ENCODE data around the gene ARIH1. TPM values are rescaled to one million over a fixed set of nuclear protein-coding genes. Genes with fewer than 3 reads are reported as not detected.

Gene ARIH1
- total and polyA plus RNA-seq, 4 experiments from 2014 or later, result 10.5 to 210 (median 120) TPM

DNA sequence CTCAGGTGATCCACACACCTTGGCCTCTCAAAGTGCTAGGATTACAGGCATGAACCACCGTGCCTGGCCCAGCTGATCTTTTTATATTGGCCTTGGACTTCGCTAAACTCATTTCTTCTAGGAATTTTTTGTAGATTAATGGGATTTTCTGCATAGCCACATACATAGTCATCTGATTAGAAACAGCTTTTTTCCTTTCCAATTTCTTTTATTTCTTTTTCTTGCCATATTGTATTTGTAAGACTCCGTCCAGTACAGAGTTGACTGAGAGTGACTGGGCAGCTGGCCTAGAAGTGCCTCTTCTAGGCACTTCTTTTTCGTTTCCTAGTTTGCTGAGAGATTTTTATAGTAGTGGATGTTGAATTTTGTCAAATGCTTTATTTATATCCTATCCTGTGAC, 37.4 kb downstream of the ARIH1 start:
- ChIA-PET CTCF (ENCODE audit: partially characterized antibody) (no interaction called here), POLR2A (ENCODE audit: partially characterized antibody) (no interaction called here)
- Mint-ChIP-seq H3K4me1 (peaks cover 38 to 80% (median 50%) of the 10 kb centered on the region in 4 donors), H3K36me3 (peaks cover 2 to 8% of the 10 kb centered on the region in 2 donors), H3K4me3 (no peak overlapping the region), H3K27me3 (no peaks in the 10 kb centered on the region), H3K9me3 (no peaks in the 10 kb centered on the region), H3K27ac (no peak overlapping the region)
- Histone ChIP-seq H3K36me3 (ENCODE audit: insufficient read depth, low read length) (no peaks in the 10 kb centered on the region), H3K27me3 (ENCODE audit: insufficient read depth, low read length) (no peaks in the 10 kb centered on the region), H3K4me3 (ENCODE audit: low read length in 2 of 2) (no peak overlapping the region), H3K9me3 (ENCODE audit: control insufficient read depth in 1 of 2, low read length in 2 of 2) (no peaks in the 10 kb centered on the region), H3K27ac (ENCODE audit: low read depth, low read length) (no peak overlapping the region), H3K4me1 (ENCODE audit: insufficient read depth, low read length) (peaks cover 32% of the 10 kb centered on the region)
- DNase-seq, result no peak
- intact Hi-C loops (cut with micrococcal nuclease), result no loop called here

- peak overlapping the region in 3 of 7 donors; percentile 5 to 48 (median 19) for H3K27ac Mint-ChIP-seq
- DNase-seq, result no peak
- intact Hi-C loops (cut with micrococcal nuclease), result no loop called here
- peaks cover 5 to 11% of the 10 kb centered on the region in 2 donors for H3K36me3 Mint-ChIP-seq
- H3K27me3 ChIP-seq (ENCODE audit: insufficient read depth, low read length), result no peaks in the 10 kb centered on the region
- H3K4me1 ChIP-seq (ENCODE audit: insufficient read depth, low read length), result peaks cover 28% of the 10 kb centered on the region
- no peaks in the 10 kb centered on the region for H3K9me3 ChIP-seq (ENCODE audit: control insufficient read depth in 1 of 2, low read length in 2 of 2)
- H3K4me3 Mint-ChIP-seq, result peak overlapping the region in 2 of 8 donors; percentile 0 to 45
- H3K36me3 ChIP-seq (ENCODE audit: insufficient read depth, low read length), result no peaks in the 10 kb centered on the region
- no peak overlapping the region for H3K27ac ChIP-seq (ENCODE audit: low read depth, low read length)
- no peaks in the 10 kb centered on the region for H3K27me3 Mint-ChIP-seq
- no peaks in the 10 kb centered on the region for H3K9me3 Mint-ChIP-seq
- POLR2A ChIA-PET (ENCODE audit: partially characterized antibody), result no interaction called here
- CTCF ChIA-PET (ENCODE audit: partially characterized antibody), result no interaction called here
- no peak overlapping the region for H3K4me3 ChIP-seq (ENCODE audit: low read length in 2 of 2)
- H3K4me1 Mint-ChIP-seq, result peaks cover 27 to 65% (median 48%) of the 10 kb centered on the region in 4 donors
Observed at GRCh38 chr15:72515591-72516389, 41.7 kb downstream of the ARIH1 start.

DNA sequence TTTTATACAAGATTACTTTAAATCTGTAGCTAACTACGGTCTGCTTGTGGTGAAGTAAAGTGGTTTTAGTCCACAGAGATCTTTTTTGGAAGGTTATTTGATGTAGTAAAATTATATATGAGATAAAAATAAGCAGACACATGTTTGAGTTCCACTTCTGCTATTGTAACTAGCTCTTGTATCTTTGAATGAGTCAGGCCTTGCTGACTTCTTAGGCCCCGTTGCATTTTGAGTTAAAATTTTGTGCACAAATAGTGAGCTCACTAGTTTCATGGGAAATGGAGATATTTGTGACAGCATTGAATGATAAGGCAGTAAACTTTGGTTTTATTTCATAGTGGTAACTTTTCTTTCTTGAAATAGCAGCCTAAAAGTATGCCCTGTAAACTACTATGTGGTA, 42.6 kb downstream of the ARIH1 start:
- H3K4me3 ChIP-seq (ENCODE audit: low read length in 2 of 2), result no peak overlapping the region
- POLR2A ChIA-PET (ENCODE audit: partially characterized antibody), result no interaction called here
- peak overlapping the region in 4 of 7 donors; percentile 4 to 53 (median 21) for H3K27ac Mint-ChIP-seq
- CTCF ChIA-PET (ENCODE audit: partially characterized antibody), result no interaction called here
- H3K27me3 Mint-ChIP-seq, result no peaks in the 10 kb centered on the region
- H3K27me3 ChIP-seq (ENCODE audit: insufficient read depth, low read length), result no peaks in the 10 kb centered on the region
- H3K4me3 Mint-ChIP-seq, result no peak overlapping the region
- no peaks in the 10 kb centered on the region for H3K36me3 ChIP-seq (ENCODE audit: insufficient read depth, low read length)
- H3K27ac ChIP-seq (ENCODE audit: low read depth, low read length), result no peak overlapping the region
- intact Hi-C loops (cut with micrococcal nuclease), result no loop called here
- no peak for DNase-seq
- H3K4me1 ChIP-seq (ENCODE audit: insufficient read depth, low read length), result peaks cover 24% of the 10 kb centered on the region
- H3K9me3 Mint-ChIP-seq, result no peaks in the 10 kb centered on the region
- no peaks in the 10 kb centered on the region for H3K9me3 ChIP-seq (ENCODE audit: control insufficient read depth in 1 of 2, low read length in 2 of 2)
- H3K4me1 Mint-ChIP-seq, result peaks cover 24 to 59% (median 45%) of the 10 kb centered on the region in 4 donors
- H3K36me3 Mint-ChIP-seq, result peaks cover 6 to 15% of the 10 kb centered on the region in 2 donors

DNA sequence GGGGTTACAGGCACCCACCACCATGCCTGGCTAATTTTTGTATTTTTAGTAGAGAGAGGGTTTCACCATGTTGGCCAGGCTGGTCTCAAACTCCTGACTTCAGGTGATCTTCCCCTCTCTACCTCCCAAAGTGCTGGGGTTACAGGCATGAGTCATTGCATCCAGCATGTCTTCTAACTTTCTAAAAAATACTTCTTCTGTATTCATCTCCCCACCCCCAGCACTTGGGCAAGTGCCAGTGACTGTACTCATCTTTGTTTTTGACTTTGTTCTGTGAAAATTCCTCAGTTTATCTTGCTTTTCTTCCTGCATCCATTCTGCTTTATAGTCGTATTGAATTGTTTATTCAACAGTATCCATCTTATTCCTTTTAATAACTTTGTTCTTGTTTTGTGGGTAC, 47.6 kb downstream of the ARIH1 start:
- no peak overlapping the region for H3K4me3 ChIP-seq (ENCODE audit: low read length in 2 of 2)
- DNase-seq, result no peak
- Mint-ChIP-seq H3K27ac (peak overlapping the region in 1 of 7 donors; percentile 59), H3K4me1 (peaks cover 11 to 32% (median 20%) of the 10 kb centered on the region in 4 donors), H3K27me3 (no peaks in the 10 kb centered on the region), H3K4me3 (no peak overlapping the region), H3K9me3 (no peaks in the 10 kb centered on the region), H3K36me3 (peaks cover 16 to 31% of the 10 kb centered on the region in 2 donors)
- H3K27ac ChIP-seq (ENCODE audit: low read depth, low read length), result no peak overlapping the region
- ChIA-PET CTCF (ENCODE audit: partially characterized antibody) (interaction anchor here (1.5 to 1.6 kb wide), 2 partner anchors 11 to 28 kb away, joined by 4 read pairs; no protein-coding TSS in a partner anchor), POLR2A (ENCODE audit: partially characterized antibody) (no interaction called here)
- no peaks in the 10 kb centered on the region for H3K27me3 ChIP-seq (ENCODE audit: insufficient read depth, low read length)
- intact Hi-C loops (cut with micrococcal nuclease), result no loop called here
- no peaks in the 10 kb centered on the region for H3K36me3 ChIP-seq (ENCODE audit: insufficient read depth, low read length)
- H3K9me3 ChIP-seq (ENCODE audit: control insufficient read depth in 1 of 2, low read length in 2 of 2), result no peaks in the 10 kb centered on the region
- H3K4me1 ChIP-seq (ENCODE audit: insufficient read depth, low read length), result peaks cover 4% of the 10 kb centered on the region

- H3K27ac ChIP-seq (ENCODE audit: low read depth, low read length), result no peak overlapping the region
- Mint-ChIP-seq H3K36me3 (peaks cover 0 to 7% of the 10 kb centered on the region in 2 donors), H3K9me3 (no peaks in the 10 kb centered on the region), H3K27me3 (no peaks in the 10 kb centered on the region), H3K4me1 (peaks cover 33 to 78% (median 49%) of the 10 kb centered on the region in 4 donors), H3K27ac (peak overlapping the region in 1 of 7 donors; percentile 69), H3K4me3 (peak overlapping the region in 1 of 8 donors; percentile 46)
- H3K4me1 ChIP-seq (ENCODE audit: insufficient read depth, low read length), result peaks cover 37% of the 10 kb centered on the region
- H3K27me3 ChIP-seq (ENCODE audit: insufficient read depth, low read length), result no peaks in the 10 kb centered on the region
- POLR2A ChIA-PET (ENCODE audit: partially characterized antibody), result no interaction called here
- H3K4me3 ChIP-seq (ENCODE audit: low read length in 2 of 2), result no peak overlapping the region
- intact Hi-C loops (cut with micrococcal nuclease), result loop anchor here (1.0 to 5.0 kb wide), 4 partner anchors 60 to 331 kb away; partner anchors contain the start of gene HEXA
- peak in 4 of 5 donors; percentile 22 to 29 (median 28) for DNase-seq
- H3K36me3 ChIP-seq (ENCODE audit: insufficient read depth, low read length), result no peaks in the 10 kb centered on the region
- no peaks in the 10 kb centered on the region for H3K9me3 ChIP-seq (ENCODE audit: control insufficient read depth in 1 of 2, low read length in 2 of 2)
- CTCF ChIA-PET (ENCODE audit: partially characterized antibody), result interaction anchor here (0.9 to 8.6 kb wide), 15 partner anchors 10 to 224 kb away, joined by 3 to 70 read pairs (median 4); no protein-coding TSS in a partner anchor
Observed at GRCh38 chr15:72532991-72533601, 59.0 kb downstream of the ARIH1 start.

- DNase-seq, result peak; percentile 32 to 76 (median 62)
- Histone ChIP-seq H3K27me3 (ENCODE audit: insufficient read depth, low read length) (no peaks in the 10 kb centered on the region), H3K27ac (ENCODE audit: low read depth, low read length) (no peak overlapping the region), H3K4me1 (ENCODE audit: insufficient read depth, low read length) (peaks cover 37% of the 10 kb centered on the region), H3K4me3 (ENCODE audit: low read length in 2 of 2) (no peak overlapping the region), H3K9me3 (ENCODE audit: control insufficient read depth in 1 of 2, low read length in 2 of 2) (no peaks in the 10 kb centered on the region), H3K36me3 (ENCODE audit: insufficient read depth, low read length) (no peaks in the 10 kb centered on the region)
- peak overlapping the region in 6 of 8 donors; percentile 4 to 72 (median 48) for H3K4me3 Mint-ChIP-seq
- H3K36me3 Mint-ChIP-seq, result peaks cover 5 to 14% of the 10 kb centered on the region in 2 donors
- H3K4me1 Mint-ChIP-seq, result peaks cover 34 to 74% (median 50%) of the 10 kb centered on the region in 4 donors
- no peaks in the 10 kb centered on the region for H3K27me3 Mint-ChIP-seq
- H3K27ac Mint-ChIP-seq, result peak overlapping the region in 3 of 7 donors; percentile 10 to 77 (median 53)
- peaks cover 0 to 4% (median under 1%) of the 10 kb centered on the region in 8 donors for H3K9me3 Mint-ChIP-seq
- CTCF ChIA-PET (ENCODE audit: partially characterized antibody), result interaction anchor here (1.1 to 8.6 kb wide), 5 partner anchors 8 to 222 kb away, joined by 3 to 70 read pairs (median 3); no protein-coding TSS in a partner anchor
- POLR2A ChIA-PET (ENCODE audit: partially characterized antibody), result interaction anchor here (1.2 kb wide), 1 partner anchor 61 kb away, joined by 4 read pairs; no protein-coding TSS in a partner anchor
- intact Hi-C loops (cut with micrococcal nuclease), result loop anchor here (5.0 kb wide), 2 partner anchors 157 to 332 kb away; partner anchors contain the start of gene HEXA
Observed at GRCh38 chr15:72534523-72534922, 60.4 kb downstream of the ARIH1 start.

GRCh38 chr15:72535911-72536310, 61.8 kb downstream of the ARIH1 start:
- peaks cover 13 to 17% of the 10 kb centered on the region in 2 donors for H3K36me3 Mint-ChIP-seq
- Histone ChIP-seq H3K4me3 (ENCODE audit: low read length in 2 of 2) (no peak overlapping the region), H3K27ac (ENCODE audit: low read depth, low read length) (no peak overlapping the region), H3K27me3 (ENCODE audit: insufficient read depth, low read length) (no peaks in the 10 kb centered on the region), H3K4me1 (ENCODE audit: insufficient read depth, low read length) (peaks cover 37% of the 10 kb centered on the region), H3K36me3 (ENCODE audit: insufficient read depth, low read length) (no peaks in the 10 kb centered on the region), H3K9me3 (ENCODE audit: control insufficient read depth in 1 of 2, low read length in 2 of 2) (no peaks in the 10 kb centered on the region)
- POLR2A ChIA-PET (ENCODE audit: partially characterized antibody), result no interaction called here
- CTCF ChIA-PET (ENCODE audit: partially characterized antibody), result interaction anchor here (8.6 kb wide), 1 partner anchor 223 kb away, joined by 70 read pairs; no protein-coding TSS in a partner anchor
- intact Hi-C loops (cut with micrococcal nuclease), result no loop called here
- H3K27me3 Mint-ChIP-seq, result no peaks in the 10 kb centered on the region
- H3K9me3 Mint-ChIP-seq, result peaks cover 0 to 10% (median 4%) of the 10 kb centered on the region in 8 donors
- H3K27ac Mint-ChIP-seq, result no peak overlapping the region
- H3K4me1 Mint-ChIP-seq, result peaks cover 33 to 67% (median 45%) of the 10 kb centered on the region in 4 donors
- H3K4me3 Mint-ChIP-seq, result no peak overlapping the region
- DNase-seq, result no peak

All from CD4-positive, alpha-beta memory T cell (primary cell).